Effector CD4-positive, alpha-beta T cell (primary cell): Measurements from ENCODE around the gene CCDC92.
"Not testable (repeated sequence)": the region's sequence is repeated elsewhere in the genome, so short reads cannot be mapped to it uniquely, and the experiment has no call there.

Experiments used
- DNase-seq: peaks from one replicate; pipeline ENCODE4 v3.0.0-alpha.2; 2020

The CCDC92 gene

DNA sequence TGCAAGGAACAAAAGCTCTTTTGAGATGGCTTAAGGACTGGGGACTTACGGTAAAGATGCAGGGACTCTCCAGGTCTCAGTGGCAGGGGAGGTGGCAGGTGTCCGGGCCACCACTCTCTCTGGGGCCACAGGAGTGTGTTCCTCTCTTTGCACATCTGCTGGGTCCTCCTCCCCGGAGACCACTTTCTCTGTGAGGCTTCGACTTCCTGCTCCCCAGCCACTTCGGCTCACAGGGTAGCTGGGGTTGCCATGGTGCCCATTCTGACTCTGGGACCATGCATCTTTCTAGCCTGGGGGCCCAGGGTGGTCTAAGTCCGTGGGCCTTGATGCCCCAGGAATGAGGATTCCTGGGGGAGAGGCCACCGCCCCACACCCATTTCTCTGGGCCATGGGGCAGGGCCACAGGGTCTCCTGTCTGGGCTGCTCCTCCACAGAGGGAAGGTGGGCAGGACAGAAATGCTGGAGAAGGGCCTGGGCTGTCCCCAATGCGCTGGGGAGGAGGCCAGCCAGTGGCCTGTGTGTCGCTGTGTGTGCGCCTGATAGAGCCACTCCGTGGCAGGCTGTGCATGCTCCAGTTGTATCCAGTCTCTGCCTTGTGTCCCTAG is 38.5 kb downstream of the CCDC92 start:
- DNase-seq: no peak

GRCh38 chr12:123933214-123933613 is 39.4 kb downstream of the CCDC92 start:
- no peak for DNase-seq

GRCh38 chr12:123931686-123932321 is 40.8 kb downstream of the CCDC92 start:
- DNase-seq: peak; percentile 15

GRCh38 chr12:123929946-123930583 is 42.6 kb downstream of the CCDC92 start:
- no peak for DNase-seq

DNA sequence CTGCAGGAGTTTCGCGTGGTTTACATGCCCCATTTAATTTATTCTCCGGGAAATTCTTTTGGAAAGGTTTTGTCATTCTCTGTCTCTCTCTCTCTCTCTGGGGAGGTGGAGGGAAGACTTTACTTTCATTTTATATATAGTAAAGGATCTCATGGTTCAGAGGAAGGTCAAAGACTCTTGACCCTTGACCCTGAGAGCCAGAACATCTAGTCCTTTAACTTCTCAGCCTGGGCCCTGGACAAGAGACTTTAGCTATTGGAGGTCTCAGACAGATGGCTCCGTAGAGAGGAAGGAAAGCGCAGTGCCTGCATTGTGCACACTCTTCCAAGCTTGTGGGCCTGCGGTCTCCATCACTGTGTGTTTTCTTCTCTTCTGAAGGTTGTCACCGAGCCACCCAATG is 43.7 kb downstream of the CCDC92 start:
- DNase-seq: no peak

DNA sequence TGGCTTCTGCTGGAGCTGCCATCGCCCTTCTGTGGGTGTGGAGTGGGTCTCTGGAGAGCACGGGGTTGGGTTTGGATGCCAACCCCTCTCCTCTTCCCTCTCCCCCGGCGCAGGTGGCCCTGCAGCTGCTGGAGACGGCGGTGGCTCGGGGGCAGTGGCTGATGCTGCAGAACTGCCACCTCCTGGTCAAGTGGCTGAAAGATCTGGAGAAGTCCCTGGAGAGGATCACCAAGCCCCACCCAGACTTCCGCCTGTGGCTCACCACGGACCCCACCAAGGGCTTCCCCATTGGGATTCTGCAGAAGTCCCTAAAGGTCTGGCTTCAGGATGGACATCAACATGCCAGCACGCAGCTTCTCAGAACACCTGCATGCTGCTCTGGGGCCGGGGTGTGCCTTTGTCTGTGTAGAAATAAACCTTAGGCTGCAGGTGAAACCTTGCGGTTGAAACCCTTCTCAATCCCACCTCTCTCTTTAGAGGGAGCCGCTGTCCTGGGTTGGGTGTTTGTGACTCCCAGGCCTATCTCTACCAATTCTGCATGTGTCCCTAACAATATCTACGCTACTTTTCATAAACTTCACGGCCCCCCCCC is 44.3 kb downstream of the CCDC92 start:
- no peak for DNase-seq

- DNase-seq: no peak
Measured at GRCh38 chr12:123924539-123924938, 48.1 kb downstream of the CCDC92 start.

DNA sequence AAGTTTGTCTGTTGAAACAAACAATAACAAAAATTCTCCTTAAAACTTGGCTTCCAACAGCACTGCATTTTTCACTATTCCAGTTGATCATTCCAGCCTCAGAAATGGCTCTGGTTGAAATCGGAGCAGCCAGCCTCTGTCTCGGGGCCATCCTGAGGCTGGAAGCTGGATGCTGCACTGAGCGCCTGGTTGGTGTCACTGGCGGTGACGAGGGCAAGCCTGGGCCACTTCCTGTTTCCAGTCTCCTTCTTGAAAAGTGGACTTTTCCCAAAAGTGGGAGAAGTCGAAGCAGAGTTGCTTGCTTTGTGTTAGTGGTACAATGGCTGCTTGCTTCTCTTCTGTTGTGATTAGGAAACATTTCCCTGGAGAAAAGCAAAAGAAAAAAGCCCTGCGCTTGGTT is 48.7 kb downstream of the CCDC92 start:
- DNase-seq: no peak

- DNase-seq: no peak
Measured at GRCh38 chr12:123923038-123923437, 49.6 kb downstream of the CCDC92 start.

DNA sequence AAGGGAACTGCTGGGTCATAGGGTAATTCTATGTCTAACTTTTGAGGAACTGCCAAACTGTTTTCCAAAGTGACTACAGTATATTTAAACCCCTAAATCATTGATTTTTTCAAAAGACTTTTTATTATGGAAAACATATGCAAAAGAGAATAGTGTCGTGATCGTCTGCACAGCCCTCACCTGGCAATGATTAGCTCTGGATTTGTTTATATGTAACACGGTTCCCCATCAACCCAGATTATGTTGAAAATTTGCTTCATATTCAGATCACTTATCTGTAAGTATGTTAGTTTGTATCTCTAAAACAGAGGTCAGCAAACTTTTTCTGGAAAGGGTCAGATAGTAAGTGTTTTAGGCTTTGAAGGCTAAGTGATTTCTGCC is 52.7 kb downstream of the CCDC92 start:
- DNase-seq: no peak

DNA sequence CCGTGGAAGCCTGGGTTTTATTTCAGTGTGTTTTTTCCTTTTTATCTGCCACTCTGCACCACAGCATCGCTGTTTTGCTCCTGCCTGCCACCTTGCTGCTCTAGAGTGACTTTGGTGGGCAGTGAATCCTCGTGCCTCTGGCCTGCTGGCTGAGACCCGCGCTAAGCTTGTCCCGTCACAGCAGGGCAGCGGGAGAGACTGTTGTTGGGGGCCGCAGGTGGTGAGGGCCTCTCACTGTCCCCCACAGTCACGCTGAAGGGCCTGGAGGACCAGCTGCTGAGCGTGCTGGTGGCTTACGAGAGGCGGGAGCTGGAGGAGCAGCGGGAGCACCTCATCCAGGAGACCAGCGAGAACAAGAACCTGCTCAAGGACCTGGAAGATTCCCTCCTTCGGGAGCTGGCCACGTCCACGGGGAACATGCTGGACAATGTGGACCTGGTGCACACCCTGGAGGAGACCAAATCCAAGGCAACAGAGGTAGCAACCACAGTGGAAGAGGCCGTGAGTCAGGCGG is 55.2 kb downstream of the CCDC92 start:
- DNase-seq: no peak

DNA sequence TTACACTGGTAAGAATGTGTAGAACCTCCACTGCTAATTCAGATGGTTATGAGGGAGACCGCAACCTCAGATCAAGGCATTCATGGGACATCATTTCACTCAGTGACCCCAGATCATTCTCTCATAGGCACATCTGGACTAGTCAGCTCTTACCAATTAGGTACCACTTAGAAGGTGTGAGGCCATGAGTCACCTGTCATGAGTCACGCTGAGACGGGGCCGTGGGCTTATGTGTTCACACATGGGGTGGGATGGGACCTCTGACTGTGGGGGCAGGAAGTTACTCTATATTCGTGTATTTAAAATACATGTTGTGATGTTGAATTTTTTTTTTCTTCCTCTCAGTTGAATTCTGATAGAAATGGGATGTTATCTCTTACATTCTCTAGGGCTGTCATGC is 55.9 kb downstream of the CCDC92 start:
- DNase-seq: no peak

DNA sequence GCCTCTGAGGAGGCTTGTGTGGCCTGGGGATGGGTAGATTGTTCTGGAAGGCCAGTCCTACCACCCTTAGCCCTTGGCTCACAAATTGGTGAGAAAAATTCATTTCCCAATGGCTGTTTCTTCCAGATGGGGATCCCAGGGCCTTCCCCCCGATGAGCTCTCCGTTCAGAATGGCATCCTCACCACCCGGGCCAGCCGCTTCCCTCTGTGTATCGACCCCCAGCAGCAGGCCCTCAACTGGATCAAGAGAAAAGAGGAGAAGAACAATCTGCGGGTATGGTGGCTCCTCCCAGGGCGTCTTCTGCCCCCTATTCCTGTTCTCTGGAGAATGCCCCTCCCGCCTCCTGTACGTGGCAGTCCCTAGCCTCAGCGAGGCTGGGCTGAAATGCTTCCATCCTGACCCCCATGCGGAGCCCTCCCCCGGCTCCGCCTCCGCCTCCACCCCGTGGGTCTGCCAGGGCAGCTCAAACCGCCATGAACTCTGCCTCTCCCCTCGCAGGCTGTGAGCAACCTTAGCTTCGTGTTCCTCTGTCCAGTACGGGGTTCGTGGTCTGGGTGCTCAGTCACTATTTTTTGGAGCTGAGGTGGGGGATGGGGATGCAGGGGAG is 57.8 kb downstream of the CCDC92 start:
- DNase-seq: no peak

DNA sequence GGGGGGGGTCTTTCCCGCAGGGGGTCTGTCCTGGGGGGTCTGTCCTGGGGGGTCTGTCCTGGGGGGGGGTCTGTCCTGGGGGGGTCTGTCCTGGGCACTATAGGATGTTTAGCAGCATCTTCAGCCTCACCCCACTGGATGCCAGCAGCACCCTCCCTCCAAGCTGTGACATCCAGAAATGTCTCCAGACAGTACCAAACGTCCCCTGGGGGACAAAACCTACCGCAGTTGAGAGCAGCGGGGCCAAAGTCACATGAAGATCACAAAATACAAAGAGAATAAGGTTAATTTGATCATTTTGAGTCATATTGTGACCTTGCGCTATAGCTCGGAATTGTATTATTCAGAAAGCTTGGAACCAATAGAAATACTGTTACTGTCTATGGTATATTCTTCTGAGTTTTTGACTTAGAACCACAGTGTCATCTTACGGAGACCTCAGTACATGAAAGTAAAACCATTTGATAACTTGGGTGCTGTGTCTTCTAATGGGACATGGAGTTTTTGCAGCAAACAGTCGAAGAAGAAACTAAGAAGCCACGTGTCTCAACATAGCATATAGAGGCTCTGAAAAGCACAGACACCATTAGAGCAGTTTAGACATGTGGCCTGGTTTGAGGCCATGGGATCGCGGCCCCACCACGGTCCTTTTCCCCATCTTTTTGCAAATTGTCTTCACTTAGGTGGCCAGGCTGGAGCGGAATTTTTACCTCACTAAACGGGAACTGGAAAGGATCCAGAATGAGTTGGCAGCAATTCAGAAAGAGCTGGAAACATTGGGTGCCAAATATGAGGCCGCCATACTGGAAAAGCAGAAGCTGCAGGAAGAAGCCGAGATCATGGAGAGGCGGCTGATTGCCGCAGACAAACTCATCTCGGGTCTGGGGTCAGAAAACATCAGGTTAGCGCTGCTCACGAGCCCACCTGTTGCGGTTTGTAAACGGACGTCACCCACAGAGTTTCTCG is 59.9 kb downstream of the CCDC92 start:
- DNase-seq: no peak

DNA sequence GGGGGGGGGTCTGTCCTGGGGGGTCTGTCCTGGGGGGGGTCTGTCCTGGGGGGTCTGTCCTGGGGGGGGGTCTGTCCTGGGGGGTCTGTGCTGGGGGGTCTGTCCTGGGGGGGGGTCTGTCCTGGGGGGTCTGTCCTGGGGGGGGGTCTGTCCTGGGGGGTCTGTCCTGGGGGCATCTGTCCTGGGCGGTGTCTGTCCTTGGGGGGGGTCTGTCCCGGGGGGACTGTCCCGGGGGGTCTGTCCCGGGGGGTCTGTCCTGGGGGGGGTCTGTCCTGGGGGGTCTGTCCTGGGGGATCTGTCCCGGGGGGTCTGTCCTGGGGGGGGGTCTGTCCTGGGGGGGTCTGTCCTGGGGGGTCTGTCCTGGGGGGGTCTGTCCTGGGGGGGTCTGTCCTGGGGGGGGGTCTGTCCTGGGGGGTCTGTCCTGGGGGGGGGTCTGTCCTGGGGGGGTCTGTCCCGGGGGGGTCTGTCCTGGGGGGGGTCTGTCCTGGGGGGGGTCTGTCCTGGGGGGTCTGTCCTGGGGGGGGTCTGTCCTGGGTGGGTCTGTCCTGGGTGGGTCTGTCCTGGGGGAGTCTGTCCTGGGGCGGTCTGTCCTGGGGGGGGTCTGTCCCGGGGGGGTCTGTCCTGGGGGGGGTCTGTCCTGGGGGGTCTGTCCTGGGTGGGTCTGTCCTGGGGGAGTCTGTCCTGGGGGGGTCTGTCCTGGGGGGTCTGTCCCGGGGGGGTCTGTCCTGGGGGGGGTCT is 60.8 kb downstream of the CCDC92 start:
- DNase-seq: not testable (repeated sequence)

DNA sequence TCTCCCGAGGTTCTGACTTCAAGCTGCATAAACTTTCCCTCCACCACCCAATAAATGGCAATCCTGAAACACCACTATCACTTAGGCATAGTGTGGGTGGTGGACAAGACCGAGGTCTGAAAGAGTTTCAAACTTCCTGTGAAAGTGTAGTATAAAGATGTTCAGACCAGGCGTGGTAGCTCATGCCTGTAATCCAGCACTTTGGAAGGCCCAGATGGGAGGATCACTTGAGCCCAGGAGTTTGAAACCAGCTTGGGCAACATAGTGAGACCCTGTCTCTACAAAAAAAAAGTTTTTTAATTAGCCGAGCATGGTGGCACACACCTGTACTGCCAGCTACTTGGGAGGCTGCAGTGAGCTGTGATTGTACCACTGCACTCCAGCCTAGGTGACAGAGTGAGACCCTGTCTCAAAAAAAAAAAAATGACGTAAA is 61.9 kb downstream of the CCDC92 start:
- no peak for DNase-seq

- no peak for DNase-seq
Measured at GRCh38 chr12:123910057-123910456, 62.6 kb downstream of the CCDC92 start.

DNA sequence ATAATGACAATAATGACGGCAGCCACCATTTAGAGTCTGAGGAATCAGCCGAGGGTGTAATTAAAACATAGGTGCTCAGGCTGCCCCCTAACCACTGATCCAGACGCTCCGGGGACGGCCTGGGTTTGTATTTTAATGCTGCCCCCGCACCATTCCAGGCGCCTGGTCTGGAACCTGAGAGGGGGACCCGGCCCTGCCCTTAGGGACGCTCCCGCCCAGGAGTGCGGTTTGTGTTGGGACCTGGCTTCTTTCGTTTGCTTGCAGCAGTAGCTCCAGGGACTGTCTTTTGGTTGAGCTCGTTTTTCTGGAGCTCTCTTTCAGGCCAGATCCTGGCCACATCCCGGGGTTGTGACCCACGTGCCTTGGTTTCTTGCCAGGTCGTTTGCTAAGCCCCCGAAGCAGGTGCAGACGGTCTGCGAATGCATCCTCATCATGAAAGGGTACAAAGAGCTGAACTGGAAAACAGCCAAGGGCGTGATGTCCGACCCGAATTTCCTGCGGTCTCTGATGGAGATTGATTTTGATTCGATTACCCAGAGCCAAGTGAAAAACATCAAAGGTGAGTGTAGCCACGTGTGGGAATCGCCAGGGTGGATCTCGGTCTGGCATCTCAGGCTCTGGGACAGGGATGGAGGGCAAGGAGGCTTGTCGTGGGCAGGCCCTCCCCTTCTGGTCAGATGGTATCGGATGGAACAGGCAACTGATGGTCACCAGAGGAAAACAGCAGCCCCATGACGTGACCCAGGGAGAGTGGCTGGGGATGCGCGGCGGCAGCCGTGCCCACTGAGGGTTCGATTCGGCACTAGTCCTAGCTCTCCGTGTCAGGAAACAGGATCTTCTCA is 63.5 kb downstream of the CCDC92 start:
- no peak for DNase-seq

- DNase-seq: no peak
Measured at GRCh38 chr12:123907726-123908476, 64.7 kb downstream of the CCDC92 start.
